Measurements from ENCODE around the gene GUCD1. TPM values are rescaled to one million over a fixed set of nuclear protein-coding genes. Genes with fewer than 3 reads are reported as not detected.

GUCD1 gene
- total RNA-seq, result 121 and 138 TPM in 2 replicates

DNA sequence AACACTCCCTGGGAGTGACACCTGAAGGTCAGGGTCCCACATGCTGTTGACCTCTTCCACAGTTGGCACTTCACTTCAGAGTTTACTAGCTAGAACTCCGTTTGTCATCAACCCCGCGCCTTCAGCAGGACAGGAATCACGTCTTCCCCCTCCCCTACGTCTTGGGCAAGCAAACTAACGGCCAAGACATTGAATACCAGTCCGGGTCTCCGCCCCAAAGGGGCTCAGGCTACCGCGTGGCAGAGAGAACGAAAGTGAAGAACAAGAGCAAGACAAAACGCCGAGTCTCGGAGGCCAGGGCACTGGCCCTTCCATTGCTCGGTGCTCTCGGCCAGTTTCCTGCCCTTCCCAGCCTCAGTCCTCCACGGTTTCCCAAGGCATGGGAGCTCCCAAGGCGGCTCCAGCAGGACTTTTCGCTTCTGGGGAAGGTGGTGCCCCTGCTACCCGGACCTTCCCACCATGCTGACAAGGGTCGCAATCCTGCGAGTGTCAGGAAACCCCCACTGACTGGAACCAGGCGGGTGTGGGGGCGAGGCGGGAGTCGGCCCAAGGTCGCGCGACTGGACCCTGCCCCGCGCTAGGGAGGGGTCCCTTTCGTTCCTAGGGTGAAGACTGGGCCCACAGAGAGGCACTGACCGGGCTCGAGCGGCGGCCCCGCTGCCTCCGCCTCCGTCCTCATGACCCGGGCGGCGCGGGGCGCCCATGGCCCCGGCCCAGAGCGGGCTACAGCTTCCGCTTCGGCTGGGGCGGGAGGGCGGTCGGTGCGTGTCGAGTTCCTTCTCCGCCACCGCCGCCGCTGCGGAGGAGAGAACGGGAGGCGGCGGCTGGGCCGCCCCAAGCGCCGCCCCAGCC is at the start of gene GUCD1:
Gene GUCD1 (minus strand): TSS at position 826 of the 852 bp plus-strand sequence. CDS start 147 bp downstream, at position 679.

DNA sequence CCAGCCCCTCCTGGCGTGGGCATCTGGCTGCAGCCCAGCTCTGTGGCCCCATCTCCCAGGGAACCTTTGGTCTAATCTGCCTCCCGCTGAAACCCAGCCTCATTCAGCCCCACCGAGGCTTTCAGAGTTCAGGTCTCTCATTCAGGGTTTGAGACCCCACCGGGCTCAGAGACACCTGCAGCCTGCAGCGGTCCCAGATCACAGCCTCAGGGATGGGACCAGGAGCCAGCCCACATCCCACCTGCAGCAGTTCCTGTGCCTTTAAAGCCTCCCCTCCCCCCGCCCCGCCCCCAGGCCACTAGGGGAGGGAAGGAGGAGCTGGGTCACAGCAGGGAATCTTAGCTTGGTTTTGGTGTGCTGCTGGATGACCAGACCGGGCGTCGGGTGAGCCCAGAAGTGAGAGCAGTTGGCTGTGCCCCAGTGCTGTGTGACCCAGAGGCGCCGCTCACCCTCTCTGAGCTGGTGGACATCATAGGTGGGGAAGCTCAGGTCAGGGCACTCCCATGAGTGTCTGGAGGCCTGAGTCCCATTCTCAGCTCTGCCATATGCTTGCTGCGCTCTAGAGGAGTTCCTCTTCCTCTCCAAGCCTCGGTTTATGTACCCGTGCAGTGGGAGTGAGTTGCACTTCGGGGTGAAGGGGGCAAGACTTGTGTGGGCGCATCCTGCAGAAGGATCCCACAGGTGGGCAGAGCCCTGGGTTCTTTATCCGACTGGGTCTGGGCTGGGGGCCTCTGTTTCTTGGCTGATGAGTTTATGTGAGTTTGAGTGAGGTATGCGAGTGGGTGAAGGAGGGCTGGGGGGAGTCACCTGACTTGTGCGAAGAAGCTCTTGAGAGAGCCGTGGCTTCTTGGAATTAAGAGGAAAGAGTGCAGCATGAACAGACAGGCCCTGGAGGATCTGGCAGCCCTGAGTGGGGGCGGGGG is 48.2 kb upstream of the GUCD1 start, which contains the start of gene GGT1:
Gene GGT1 (plus strand): TSS at position 347 of the 923 bp plus-strand sequence. CDS start 7,889 bp downstream, outside the sequence.

DNA sequence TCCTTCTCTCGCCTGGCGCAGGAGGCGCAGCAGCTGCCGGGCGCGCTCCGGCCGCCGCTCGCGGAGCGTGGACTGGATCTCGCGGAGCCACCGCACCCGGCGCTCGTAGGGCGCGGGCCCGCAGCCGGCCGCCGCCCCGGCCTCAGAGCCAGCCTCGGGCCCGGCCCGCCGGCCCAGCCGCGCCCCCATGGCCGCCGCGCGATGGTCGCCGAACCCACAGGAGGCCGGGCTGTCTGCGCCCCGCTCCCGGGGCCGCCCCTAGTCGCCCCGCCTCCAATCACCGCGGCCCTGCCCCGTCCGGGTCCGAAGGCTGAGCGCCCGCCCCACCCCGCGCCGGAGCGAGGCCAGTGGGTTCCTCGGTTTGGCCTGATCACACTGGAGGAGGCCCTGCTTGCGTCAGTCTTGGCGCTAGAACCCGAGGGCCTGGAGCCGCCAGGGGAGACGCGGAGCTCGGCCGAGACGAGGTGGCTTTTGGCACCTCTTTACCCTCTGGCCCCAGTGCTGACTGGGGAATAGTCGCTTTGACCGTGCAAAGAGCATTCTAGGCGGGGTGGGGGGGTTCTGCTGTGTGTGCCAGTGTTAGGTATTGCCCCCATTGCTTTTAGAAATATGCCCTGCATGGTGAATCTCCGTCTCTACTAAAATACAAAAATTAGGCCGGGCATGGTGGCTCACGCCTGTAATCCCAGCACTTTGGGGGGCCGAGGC is 38.1 kb upstream of the GUCD1 start, which contains the start of gene LRRC75B:
Gene LRRC75B (minus strand): TSS at position 223 of the 708 bp plus-strand sequence. CDS start 34 bp downstream, at position 189.

DNA sequence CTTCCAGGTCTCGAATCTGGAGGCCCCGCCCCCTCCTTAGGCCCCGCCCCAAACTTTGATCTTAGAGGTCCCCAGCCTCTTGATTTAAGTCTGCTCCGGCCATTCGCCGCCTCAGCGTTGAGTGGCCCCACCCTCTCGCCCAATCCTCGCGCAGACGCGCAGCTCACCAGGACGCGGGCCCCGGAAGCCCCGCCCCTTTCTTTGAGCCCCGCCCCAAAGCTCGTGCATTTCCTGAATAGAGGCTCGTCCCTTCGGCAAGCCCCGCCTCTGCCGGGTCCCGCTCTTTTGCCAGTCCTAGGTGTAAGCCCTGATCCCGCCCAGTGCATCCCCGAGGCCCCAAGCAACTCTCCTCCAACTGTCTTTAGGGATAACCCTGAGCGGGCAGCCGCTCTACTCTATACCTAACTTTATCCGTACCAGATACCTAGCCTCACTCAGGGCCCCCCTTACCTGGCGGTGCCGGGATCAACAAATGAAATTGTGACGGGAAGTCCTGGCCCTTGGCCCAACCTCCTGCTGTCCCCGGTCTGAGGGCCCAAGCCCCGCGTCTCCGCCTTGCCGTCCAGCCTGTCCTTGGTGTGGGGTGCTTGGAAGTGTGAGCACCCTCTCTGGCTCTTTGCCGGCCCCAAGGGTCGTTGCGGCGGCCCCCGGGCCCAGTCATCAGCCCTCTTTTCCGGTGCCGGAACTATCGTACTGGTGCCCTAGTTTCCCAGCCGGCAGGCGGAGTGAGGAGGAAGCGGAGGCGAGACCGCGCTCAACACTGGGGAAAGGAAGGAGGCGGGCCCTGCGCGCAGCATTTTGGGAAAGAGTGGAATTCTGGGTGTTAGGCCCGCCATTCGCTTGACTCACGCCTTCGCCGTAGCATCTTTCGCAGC is 464 bp upstream of the GUCD1 start, which contains the start of gene SNRPD3:
Gene SNRPD3 (plus strand): TSS at position 835 of the 875 bp plus-strand sequence. CDS start 1,676 bp downstream, outside the sequence.

DNA sequence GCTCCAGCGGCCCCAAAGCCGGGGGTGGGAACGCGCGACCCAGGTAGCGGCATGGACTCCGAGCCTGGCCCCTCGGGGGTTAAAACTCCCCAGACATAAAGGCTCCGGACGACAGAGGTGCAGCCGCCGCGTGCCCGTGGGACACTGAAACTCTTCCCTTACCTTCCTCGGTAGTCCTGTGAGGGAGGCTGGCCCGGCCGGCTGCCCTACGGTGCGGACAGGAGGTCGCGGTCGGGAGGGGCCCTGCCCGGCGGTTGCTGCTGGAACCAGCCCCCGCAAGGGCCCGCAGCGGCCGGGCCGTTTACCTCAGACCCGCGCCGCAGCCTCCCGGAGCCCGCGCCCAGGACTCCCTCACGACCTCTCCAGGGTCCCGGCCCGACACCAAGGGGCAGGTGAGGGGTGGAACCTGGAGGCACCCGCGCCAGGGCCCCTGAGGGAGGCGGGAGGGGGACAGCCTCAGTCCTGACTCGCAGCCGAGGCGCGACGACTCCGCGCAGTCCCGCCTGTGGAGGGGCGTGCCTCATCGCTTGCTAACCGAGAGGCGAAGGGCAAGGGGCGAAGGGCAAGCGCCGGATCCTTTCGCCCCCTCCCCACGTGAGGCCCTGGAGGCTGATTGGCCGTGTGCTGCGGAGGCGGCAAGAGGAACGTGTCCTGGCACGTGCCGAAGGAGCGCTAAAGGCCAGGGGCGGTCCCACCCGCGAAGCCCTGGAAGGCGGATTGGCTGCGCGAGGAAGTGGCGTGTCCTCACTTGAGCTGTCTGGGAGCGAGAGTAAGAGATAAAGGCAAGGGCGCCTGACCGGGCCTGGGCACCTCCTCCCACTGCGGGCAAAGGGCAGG is 60.2 kb downstream of the GUCD1 start, which contains the start of gene UPB1:
Gene UPB1 (plus strand): TSS at position 805 of the 837 bp plus-strand sequence. CDS start 72 bp downstream, outside the sequence.

Other genes with a start within 250 kb of the GUCD1 start
- 1.8 and 2.0 TPM in 2 replicates for gene ADORA2A, start 127.5 kb downstream of the GUCD1 start, total RNA-seq
- gene UPB1, start 59.8 kb downstream of the GUCD1 start, total RNA-seq, result 0.09 and 0.30 TPM in 2 replicates
- gene SNRPD3, start 861 bp upstream of the GUCD1 start, total RNA-seq, result 137 and 160 TPM in 2 replicates
- 5.6 and 7.1 TPM in 2 replicates for gene LRRC75B, start 37.9 kb upstream of the GUCD1 start, total RNA-seq
- 5.4 and 6.5 TPM in 2 replicates for gene GGT1, start 48.1 kb upstream of the GUCD1 start, total RNA-seq
- gene PIWIL3, start 219.6 kb upstream of the GUCD1 start, total RNA-seq, result not detected in 2 replicates